Spleen (tissue), 13 donors: ENCODE measurements around the gene NXF3. TPM values are rescaled to one million over a fixed set of nuclear protein-coding genes. Genes with fewer than 3 reads are reported as not detected.
"Not testable (repeated sequence)": the region's sequence is repeated elsewhere in the genome, so short reads cannot be mapped to it uniquely, and the experiment has no call there.

Experiments used
- DNase-seq: peaks from one replicate; pipeline ENCODE4 v3.0.0-alpha.2; 2020
- H3K27ac ChIP-seq, 8 donors: fragments of 200-600 bp; sonication (generic) in 7 of 8; 1 replicate in 4 of 8; 2 replicates in 4 of 8; pipeline versions ENCODE4 v1.5.0 to v1.8.0; 2016 to 2021; ENCODE audit warnings: inconsistent platforms in 4 of 8, mild to moderate bottlenecking in 4 of 8, moderate library complexity in 1 of 8
- H3K27me3 ChIP-seq, 7 donors: fragments of 200-600 bp; sonication (generic) in 6 of 7; replicated peaks in 1 of 7; 1 replicate in 4 of 7; 2 replicates in 3 of 7; pipeline versions ENCODE4 v1.5.0 to v1.8.0; 2016 to 2021; ENCODE audit warnings: inconsistent platforms in 3 of 7, mild to moderate bottlenecking in 1 of 7
- H3K36me3 ChIP-seq, 6 donors: fragments of 200-600 bp; sonication (generic) in 5 of 6; 1 replicate in 4 of 6; 2 replicates in 2 of 6; pipeline versions ENCODE4 v1.5.0 to v1.8.0; 2016 to 2021; ENCODE audit warnings: inconsistent platforms in 2 of 6
- H3K4me1 ChIP-seq, 6 donors: fragments of 200-600 bp; sonication (generic) in 5 of 6; 1 replicate in 3 of 6; 2 replicates in 3 of 6; pipeline versions ENCODE4 v1.5.0 to v1.8.0; 2016 to 2021; ENCODE audit warnings: inconsistent platforms in 3 of 6
- H3K4me3 ChIP-seq, 8 donors: fragments of 200-600 bp; sonication (generic) in 7 of 8; 1 replicate in 4 of 8; 2 replicates in 4 of 8; pipeline versions ENCODE4 v1.5.0 to v1.8.0; 2016 to 2021; ENCODE audit warnings: inconsistent platforms in 4 of 8, mild to moderate bottlenecking in 4 of 8, moderate library complexity in 2 of 8
- H3K9me3 ChIP-seq, 8 donors: fragments of 200-600 bp; sonication (generic) in 7 of 8; 1 replicate in 4 of 8; 2 replicates in 4 of 8; pipeline versions ENCODE4 v1.5.0 to v1.8.0; 2016 to 2021; ENCODE audit warnings: inconsistent platforms in 4 of 8
- POLR2A ChIP-seq, 3 donors: fragments of 450-650 bp; IDR thresholded peaks; one replicate each; pipeline ENCODE4 v1.5.1; 2017; ENCODE audit warnings: antibody characterized with exemption in 3 of 3, mild to moderate bottlenecking in 1 of 3
- POLR2AphosphoS5 ChIP-seq, 3 donors: sonication (generic); formaldehyde crosslinking; IDR thresholded peaks; one replicate each; pipeline ENCODE4 v1.5.1; 2017; ENCODE audit warnings: antibody characterized with exemption in 3 of 3
- WGBS, 5 donors: extraction: QIAGEN DNeasy Blood & Tissue Kit in 3 of 5; methylation state at CpG; one replicate each; pipeline versions ENCODE4 v1.1.5 to v1.1.7; 2013 to 2018; 5-methylcytosine and 5-hydroxymethylcytosine counted together
- intact Hi-C: fragments of 100-400 bp; cut with DNase I; formaldehyde crosslinking; loops from one replicate; pipeline ENCODE4 v1.15.0; 2023; ENCODE audit warnings: low total_unique reads
- long read RNA-seq, 2 donors: transcript quantifications; one replicate each; lab custom pipeline, GENCODE V29; 2026
- polyA plus RNA-seq, 3 donors: library from polyadenylated mRNA; stranded (reverse); fragments of 200-250 nt; gene quantifications; one replicate each; pipeline ENCODE4 v1.2.1, GENCODE V29; 2013
- total RNA-seq, 7 donors: library from RNA; depleted of rRNA in 3 of 7; stranded (reverse); fragments of >200 nt in 3 of 7; fragmentation: NEBNext Ultra II Directional in 4 of 7; extraction: Animal tissue kit (Norgen Biotek cat#: 25700) in 4 of 7; gene quantifications; one replicate each; pipeline versions ENCODE4 v1.1.0 to v1.2.1, GENCODE V29; 2016 to 2021
- TF ChIP-seq, protein P1 (sequence below), 11 experiments: fragments of 200-600 bp in 7 of 11; fragments of 450-650 bp in 4 of 11; sonication (generic) in 4 of 11; IDR thresholded peaks in 8 of 11; conservative IDR thresholded peaks in 3 of 11; 1 replicate in 7 of 11; 2 replicates in 4 of 11; pipeline versions ENCODE4 v1.4.0 to v1.8.0; 2016 to 2021; ENCODE audit warnings: antibody characterized with exemption in 11 of 11, inconsistent platforms in 4 of 11, mild to moderate bottlenecking in 1 of 11
- donor health status: healthy with polysubstance abuse.
- donor health status: DM: no; HTN: no; CAD: no; lungs with moderate emphysema.
- donor health status: DM: no; HTN: no; CAD: no.
- donor health status: Bipolar disorder and iron deficiency.
- donor health status: healthy.
- donor health status: DM: no; HTN: no; CAD: no.
- donor health status: DM: yes; HTN: yes; CAD: no.

Gene NXF3, protein sequence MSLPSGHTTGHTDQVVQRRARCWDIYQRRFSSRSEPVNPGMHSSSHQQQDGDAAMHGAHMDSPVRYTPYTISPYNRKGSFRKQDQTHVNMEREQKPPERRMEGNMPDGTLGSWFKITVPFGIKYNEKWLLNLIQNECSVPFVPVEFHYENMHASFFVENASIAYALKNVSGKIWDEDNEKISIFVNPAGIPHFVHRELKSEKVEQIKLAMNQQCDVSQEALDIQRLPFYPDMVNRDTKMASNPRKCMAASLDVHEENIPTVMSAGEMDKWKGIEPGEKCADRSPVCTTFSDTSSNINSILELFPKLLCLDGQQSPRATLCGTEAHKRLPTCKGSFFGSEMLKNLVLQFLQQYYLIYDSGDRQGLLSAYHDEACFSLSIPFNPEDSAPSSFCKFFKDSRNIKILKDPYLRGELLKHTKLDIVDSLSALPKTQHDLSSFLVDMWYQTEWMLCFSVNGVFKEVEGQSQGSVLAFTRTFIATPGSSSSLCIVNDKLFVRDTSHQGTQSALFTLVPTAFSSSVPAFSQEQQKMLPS
- total RNA-seq (1 to 10 TPM in 1 of 7 donors, under 1 TPM in 6; 0.46 to 1.8 (median 0.67) TPM), polyA plus RNA-seq (under 1 TPM; 0.26 to 0.83 (median 0.61) TPM)
- long read RNA-seq, donor 1, partial matches to known transcripts, result 82 of 93 reads
- long read RNA-seq, donor 1, other reads (novel, unspliced or antisense), result 11 of 93 reads
- long read RNA-seq, donor 2, partial matches to known transcripts, result 67 of 72 reads
- long read RNA-seq, donor 2, other reads (novel, unspliced or antisense), result 5 of 72 reads

DNA sequence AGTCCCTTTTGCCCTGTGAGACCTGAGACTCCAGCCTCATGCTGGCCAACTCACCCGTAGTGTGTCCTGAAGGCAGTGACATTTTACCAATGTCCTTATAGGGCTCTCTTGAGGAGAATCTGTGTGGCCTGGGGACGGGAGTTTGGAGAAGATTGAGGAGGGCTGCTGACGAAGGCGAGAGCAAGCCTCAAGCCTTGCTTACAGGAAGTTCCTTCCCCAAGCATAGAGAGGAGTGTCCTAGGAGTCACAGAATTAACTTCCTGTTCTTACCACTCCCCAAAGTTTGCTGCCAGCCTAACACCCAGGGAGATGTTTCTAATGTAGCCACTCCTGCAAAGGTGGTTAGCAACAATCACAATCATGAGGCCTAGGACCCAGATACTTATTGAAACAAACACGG lies at the start of gene NXF3:
Gene NXF3, minus strand, starts transcription at position 202 of the 400 bp plus-strand sequence. Its CDS starts 120 bp downstream, at position 82.
- Histone ChIP-seq H3K36me3 (no peaks in the 10 kb centered on the region), H3K9me3 (no peaks in the 10 kb centered on the region), H3K4me3 (no peak within 1 kb of the TSS), H3K27ac (no peak within 1 kb of the TSS), H3K27me3 (no peaks in the 10 kb centered on the region), H3K4me1 (no peaks in the 10 kb centered on the region)
- intact Hi-C loops, result no loop called here
- 54 to 86% (median 58%) methylated on average over 1 to 5 of the region's 5 CpGs for WGBS, 5 donors
- TF ChIP-seq, protein P1, sequence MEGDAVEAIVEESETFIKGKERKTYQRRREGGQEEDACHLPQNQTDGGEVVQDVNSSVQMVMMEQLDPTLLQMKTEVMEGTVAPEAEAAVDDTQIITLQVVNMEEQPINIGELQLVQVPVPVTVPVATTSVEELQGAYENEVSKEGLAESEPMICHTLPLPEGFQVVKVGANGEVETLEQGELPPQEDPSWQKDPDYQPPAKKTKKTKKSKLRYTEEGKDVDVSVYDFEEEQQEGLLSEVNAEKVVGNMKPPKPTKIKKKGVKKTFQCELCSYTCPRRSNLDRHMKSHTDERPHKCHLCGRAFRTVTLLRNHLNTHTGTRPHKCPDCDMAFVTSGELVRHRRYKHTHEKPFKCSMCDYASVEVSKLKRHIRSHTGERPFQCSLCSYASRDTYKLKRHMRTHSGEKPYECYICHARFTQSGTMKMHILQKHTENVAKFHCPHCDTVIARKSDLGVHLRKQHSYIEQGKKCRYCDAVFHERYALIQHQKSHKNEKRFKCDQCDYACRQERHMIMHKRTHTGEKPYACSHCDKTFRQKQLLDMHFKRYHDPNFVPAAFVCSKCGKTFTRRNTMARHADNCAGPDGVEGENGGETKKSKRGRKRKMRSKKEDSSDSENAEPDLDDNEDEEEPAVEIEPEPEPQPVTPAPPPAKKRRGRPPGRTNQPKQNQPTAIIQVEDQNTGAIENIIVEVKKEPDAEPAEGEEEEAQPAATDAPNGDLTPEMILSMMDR (IDR thresholded peaks at IDR 0.05 in 8 of 11, conservative IDR thresholded peaks at IDR 0.05 in 3 of 11), result no peak
- TF ChIP-seq POLR2A (IDR thresholded peaks at IDR 0.05), result no peak
- TF ChIP-seq POLR2AphosphoS5 (IDR thresholded peaks at IDR 0.05), result no peak
- DNase-seq, result no peak

DNA sequence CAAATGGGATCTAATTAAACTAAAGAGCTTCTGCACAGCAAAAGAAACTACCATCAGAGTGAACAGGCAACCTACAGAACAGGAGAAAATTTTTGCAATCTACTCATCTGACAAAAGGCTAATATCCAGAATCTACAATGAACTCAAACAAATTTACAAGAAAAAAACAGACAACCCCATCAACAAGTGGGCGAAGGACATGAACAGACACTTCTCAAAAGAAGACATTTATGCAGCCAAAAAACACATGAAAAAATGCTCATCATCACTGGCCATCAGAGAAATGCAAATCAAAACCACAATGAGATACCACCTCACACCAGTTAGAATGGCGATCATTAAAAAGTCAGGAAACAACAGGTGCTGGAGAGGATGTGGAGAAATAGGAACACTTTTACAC lies 43.6 kb upstream of the NXF3 start:
- H3K4me1 ChIP-seq, intact Hi-C loops, H3K27me3 ChIP-seq, H3K9me3 ChIP-seq, H3K36me3 ChIP-seq, H3K4me3 ChIP-seq, DNase-seq, H3K27ac ChIP-seq: not testable (repeated sequence)
- 38 to 94% (median 92%) methylated on average over 1 of the region's 2 CpGs for WGBS, 5 donors

DNA sequence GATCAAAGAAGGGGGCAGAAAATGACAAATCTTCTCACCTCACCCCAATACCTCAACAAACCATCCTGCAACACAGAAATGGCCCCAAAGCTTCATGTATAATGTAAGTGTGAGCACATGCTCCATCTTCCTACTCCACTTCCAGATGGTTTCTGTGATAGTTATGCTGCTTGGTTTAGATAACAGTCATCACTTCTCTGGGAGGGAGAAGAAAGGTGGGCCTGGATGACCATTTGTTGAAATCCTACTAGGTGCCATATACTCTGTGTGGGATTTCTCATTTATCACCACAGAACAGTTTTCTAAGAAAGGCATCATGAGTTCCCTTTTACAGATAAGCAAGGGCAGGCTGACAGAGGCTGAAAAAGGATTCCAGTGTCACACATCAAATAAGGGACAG lies 31.3 kb upstream of the NXF3 start:
- H3K36me3 ChIP-seq, result no peaks in the 10 kb centered on the region
- H3K27me3 ChIP-seq, result no peaks in the 10 kb centered on the region
- H3K27ac ChIP-seq, result no peak overlapping the region
- H3K4me1 ChIP-seq, result no peaks in the 10 kb centered on the region
- H3K9me3 ChIP-seq, result no peaks in the 10 kb centered on the region
- H3K4me3 ChIP-seq, result no peak overlapping the region
- intact Hi-C loops, result no loop called here
- no peak for DNase-seq
- TF ChIP-seq, protein P1 (IDR thresholded peaks at IDR 0.05 in 8 of 11, conservative IDR thresholded peaks at IDR 0.05 in 3 of 11), result no peak
- TF ChIP-seq POLR2AphosphoS5 (IDR thresholded peaks at IDR 0.05) (no peak), POLR2A (IDR thresholded peaks at IDR 0.05) (no peak)

DNA sequence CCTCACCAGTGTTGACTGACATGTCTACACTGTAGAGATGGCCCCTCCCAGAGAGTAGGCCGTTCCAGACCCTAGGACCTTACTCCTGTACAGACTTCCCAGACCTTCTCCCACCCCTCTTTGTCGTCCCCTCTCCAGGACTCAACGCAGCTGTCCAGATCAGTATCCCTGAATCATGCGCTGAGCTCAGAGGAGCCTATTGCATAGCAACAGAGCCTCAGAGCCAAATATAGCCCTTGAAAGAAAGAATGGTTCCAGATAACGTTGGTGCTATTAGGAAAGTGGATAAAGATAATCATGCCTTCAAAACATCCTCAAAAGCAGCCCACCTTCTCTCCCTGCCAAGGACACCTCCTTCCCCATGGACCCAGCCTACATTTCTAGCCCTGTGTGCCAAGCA lies 27.8 kb upstream of the NXF3 start:
- intact Hi-C loops, result no loop called here
- no peak for TF ChIP-seq POLR2AphosphoS5 (IDR thresholded peaks at IDR 0.05)
- TF ChIP-seq, protein P1 (IDR thresholded peaks at IDR 0.05 in 8 of 11, conservative IDR thresholded peaks at IDR 0.05 in 3 of 11), result no peak
- no peak for TF ChIP-seq POLR2A (IDR thresholded peaks at IDR 0.05)
- WGBS, 5 donors, result 69 to 86% (median 77%) methylated on average over 5 of the region's 5 CpGs
- no peak overlapping the region for H3K4me3 ChIP-seq
- no peaks in the 10 kb centered on the region for H3K9me3 ChIP-seq
- H3K27me3 ChIP-seq, result no peaks in the 10 kb centered on the region
- no peaks in the 10 kb centered on the region for H3K4me1 ChIP-seq
- H3K27ac ChIP-seq, result no peak overlapping the region
- no peaks in the 10 kb centered on the region for H3K36me3 ChIP-seq
- DNase-seq, result no peak

DNA sequence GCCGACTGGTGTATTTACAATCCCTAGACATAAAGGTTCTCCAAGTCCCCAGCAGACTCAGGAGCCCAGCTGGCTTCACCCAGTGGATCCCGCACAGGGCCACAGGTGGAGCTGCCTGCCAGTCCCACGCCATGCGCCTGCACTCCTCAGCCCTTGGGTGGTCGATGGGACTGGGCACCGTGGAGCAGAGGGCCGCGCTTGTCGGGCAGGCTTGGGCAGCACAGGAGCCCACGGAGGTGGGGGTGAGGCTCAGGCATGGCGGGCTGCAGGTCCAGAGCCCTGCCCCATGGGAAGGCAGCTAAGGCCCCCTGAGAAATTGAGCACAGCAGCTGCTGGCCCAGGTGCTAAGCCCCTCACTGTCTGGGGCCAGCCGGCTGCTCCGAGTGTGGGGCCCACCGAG lies 24.0 kb upstream of the NXF3 start:
- intact Hi-C loops, H3K4me3 ChIP-seq, H3K36me3 ChIP-seq, H3K27me3 ChIP-seq, H3K4me1 ChIP-seq, H3K27ac ChIP-seq, H3K9me3 ChIP-seq, DNase-seq: not testable (repeated sequence)
- WGBS, 5 donors, result 90 to 95% (median 93%) methylated on average over 3 to 14 of the region's 14 CpGs; no CpG with 5 or more reads in 1 of the 5 donors

DNA sequence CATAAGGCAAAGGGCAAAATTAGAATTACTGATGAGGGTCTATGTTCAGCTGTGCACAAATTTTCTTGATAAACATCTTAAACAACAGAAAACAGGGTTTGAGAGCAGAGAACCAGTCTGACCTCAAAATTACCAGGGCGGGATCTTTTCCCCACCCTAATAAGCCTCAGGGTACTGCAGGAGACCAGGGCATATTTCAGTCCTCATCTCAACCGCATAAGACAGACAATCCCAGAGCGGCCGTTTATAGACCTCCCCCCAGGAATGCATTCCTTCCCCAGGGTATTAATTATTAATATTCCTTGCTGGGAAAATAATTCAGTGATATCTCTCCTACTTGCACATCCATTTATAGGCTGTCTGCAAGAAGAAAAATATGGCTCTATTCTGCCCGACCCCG lies 16.6 kb upstream of the NXF3 start:
- H3K27me3 ChIP-seq, DNase-seq, H3K27ac ChIP-seq, intact Hi-C loops, H3K36me3 ChIP-seq, H3K4me3 ChIP-seq, H3K4me1 ChIP-seq: not testable (repeated sequence)
- peaks cover 0 to 41% (median 16%) of the 10 kb centered on the region in 8 donors for H3K9me3 ChIP-seq
- 81 to 96% (median 92%) methylated on average over 6 of the region's 6 CpGs for WGBS, 5 donors
